WTC11 (cell line): ENCODE data around the gene CCBE1.

Experiments
- ZBTB21 ChIP-seq: sonication (generic); formaldehyde crosslinking; IDR thresholded peaks from 2 replicates; pipeline ENCODE4 v1.8.1; 2023; ENCODE audit warnings: mild to moderate bottlenecking, missing genetic modification reagents, borderline replicate concordance
- TF ChIP-seq, protein P1 (sequence below): fragments of 200-600 bp; IDR thresholded peaks from 2 replicates; pipeline ENCODE4 v1.8.0; 2022; ENCODE audit warnings: antibody characterized with exemption
- TF ChIP-seq, protein P2 (sequence below): sonication (generic); formaldehyde crosslinking; IDR thresholded peaks from 2 replicates; pipeline ENCODE4 v1.8.1; 2022; ENCODE audit warnings: missing genetic modification reagents, borderline replicate concordance

DNA sequence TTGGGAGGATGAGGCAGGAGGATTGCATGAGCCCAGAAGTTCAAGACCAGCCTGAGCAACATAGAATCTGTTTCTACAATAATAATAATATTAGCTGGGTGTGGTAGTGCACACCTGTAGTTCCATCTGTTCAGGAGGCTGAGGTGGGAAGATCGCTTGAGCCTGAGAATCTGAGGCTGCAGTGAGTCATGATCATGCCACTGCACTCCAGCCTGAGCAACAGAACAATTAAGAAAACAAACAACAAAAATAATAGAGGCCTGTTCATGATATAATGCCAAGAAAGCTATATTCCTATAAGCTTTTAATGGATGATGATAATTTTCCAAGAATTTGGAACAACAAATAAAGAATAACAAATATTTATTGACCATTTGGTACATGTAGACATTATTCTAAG lies 6.9 kb upstream of the CCBE1 start:
- no peak for TF ChIP-seq ZBTB21 (CRISPR knock-in tag)
- TF ChIP-seq, protein P1, sequence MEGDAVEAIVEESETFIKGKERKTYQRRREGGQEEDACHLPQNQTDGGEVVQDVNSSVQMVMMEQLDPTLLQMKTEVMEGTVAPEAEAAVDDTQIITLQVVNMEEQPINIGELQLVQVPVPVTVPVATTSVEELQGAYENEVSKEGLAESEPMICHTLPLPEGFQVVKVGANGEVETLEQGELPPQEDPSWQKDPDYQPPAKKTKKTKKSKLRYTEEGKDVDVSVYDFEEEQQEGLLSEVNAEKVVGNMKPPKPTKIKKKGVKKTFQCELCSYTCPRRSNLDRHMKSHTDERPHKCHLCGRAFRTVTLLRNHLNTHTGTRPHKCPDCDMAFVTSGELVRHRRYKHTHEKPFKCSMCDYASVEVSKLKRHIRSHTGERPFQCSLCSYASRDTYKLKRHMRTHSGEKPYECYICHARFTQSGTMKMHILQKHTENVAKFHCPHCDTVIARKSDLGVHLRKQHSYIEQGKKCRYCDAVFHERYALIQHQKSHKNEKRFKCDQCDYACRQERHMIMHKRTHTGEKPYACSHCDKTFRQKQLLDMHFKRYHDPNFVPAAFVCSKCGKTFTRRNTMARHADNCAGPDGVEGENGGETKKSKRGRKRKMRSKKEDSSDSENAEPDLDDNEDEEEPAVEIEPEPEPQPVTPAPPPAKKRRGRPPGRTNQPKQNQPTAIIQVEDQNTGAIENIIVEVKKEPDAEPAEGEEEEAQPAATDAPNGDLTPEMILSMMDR, result no peak
- TF ChIP-seq, protein P2, sequence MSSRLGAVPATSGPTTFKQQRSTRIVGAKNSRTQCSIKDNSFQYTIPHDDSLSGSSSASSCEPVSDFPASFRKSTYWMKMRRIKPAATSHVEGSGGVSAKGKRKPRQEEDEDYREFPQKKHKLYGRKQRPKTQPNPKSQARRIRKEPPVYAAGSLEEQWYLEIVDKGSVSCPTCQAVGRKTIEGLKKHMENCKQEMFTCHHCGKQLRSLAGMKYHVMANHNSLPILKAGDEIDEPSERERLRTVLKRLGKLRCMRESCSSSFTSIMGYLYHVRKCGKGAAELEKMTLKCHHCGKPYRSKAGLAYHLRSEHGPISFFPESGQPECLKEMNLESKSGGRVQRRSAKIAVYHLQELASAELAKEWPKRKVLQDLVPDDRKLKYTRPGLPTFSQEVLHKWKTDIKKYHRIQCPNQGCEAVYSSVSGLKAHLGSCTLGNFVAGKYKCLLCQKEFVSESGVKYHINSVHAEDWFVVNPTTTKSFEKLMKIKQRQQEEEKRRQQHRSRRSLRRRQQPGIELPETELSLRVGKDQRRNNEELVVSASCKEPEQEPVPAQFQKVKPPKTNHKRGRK, result no peak
